Measurements from ENCODE around the gene MPV17.

DNA sequence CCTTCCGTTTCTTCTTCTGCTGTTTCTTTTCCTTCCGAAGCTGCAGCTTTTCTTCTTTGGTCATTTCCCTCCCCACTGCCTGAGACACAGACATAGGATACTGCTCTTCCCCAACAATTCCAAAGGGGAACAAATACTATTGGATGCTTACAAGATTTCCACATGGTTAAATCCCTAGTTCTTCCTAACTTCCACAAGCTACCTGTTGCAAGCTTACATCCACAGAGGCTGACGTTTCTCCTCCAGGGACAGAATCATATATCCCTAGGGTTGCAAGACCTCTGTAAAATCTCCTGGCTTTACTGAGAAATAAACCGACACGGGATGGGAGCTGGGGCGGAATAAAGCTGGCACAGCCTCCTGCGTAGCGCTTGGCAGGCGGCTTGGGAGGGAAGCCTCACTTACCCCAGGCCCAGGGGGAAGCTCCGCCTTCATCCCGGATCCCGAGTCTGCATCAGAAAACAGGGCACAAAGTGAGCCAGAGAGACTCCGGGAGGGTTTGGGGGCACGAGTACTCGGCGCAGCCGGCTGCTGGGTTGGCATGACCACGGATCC lies 46.7 kb upstream of the MPV17 start:
- TF ChIP-seq, protein P1, sequence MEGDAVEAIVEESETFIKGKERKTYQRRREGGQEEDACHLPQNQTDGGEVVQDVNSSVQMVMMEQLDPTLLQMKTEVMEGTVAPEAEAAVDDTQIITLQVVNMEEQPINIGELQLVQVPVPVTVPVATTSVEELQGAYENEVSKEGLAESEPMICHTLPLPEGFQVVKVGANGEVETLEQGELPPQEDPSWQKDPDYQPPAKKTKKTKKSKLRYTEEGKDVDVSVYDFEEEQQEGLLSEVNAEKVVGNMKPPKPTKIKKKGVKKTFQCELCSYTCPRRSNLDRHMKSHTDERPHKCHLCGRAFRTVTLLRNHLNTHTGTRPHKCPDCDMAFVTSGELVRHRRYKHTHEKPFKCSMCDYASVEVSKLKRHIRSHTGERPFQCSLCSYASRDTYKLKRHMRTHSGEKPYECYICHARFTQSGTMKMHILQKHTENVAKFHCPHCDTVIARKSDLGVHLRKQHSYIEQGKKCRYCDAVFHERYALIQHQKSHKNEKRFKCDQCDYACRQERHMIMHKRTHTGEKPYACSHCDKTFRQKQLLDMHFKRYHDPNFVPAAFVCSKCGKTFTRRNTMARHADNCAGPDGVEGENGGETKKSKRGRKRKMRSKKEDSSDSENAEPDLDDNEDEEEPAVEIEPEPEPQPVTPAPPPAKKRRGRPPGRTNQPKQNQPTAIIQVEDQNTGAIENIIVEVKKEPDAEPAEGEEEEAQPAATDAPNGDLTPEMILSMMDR (IDR thresholded peaks at IDR 0.05) = no peak
- TF ChIP-seq EZH2 (IDR thresholded peaks at IDR 0.05; ENCODE audit: borderline replicate concordance, insufficient read depth, low read depth, low read length, poor library complexity, severe bottlenecking) = no peak

Data from B cell (primary cell).